Tibial nerve (tissue), 4 donors: ENCODE data around the gene DNAJB9. TPM values are rescaled to one million over a fixed set of nuclear protein-coding genes. Genes with fewer than 3 reads are reported as not detected.
A peak's percentile ranks its signal among the peaks of the same experiment; 100 is the strongest.

ENCODE experiments used
- DNase-seq, 2 donors: peaks; one replicate each; pipeline ENCODE4 v3.0.0-alpha.2; 2019; ENCODE audit warnings: low spot score in 2 of 2
- H3K27ac ChIP-seq, 4 donors: fragments of 200-600 bp; sonication (generic) in 3 of 4; one replicate each; pipeline ENCODE4 v1.5.1; 2017 to 2019; ENCODE audit warnings: mild to moderate bottlenecking in 1 of 4
- H3K27me3 ChIP-seq, 2 donors: fragments of 200-600 bp; sonication (generic) in 1 of 2; one replicate each; pipeline versions ENCODE4 v1.5.1 to v1.6.0; 2017 to 2019
- H3K36me3 ChIP-seq, 3 donors: fragments of 200-600 bp; sonication (generic); one replicate each; pipeline ENCODE4 v1.5.1; 2018 to 2019
- H3K4me1 ChIP-seq, 4 donors: fragments of 200-600 bp; sonication (generic) in 3 of 4; one replicate each; pipeline ENCODE4 v1.5.1; 2017 to 2019
- H3K4me3 ChIP-seq, 4 donors: fragments of 200-600 bp; sonication (generic) in 3 of 4; one replicate each; pipeline ENCODE4 v1.5.1; 2017 to 2019; ENCODE audit warnings: mild to moderate bottlenecking in 1 of 4, moderate library complexity in 1 of 4
- H3K9me3 ChIP-seq, 4 donors: fragments of 200-600 bp; sonication (generic) in 3 of 4; one replicate each; pipeline ENCODE4 v1.5.1; 2017 to 2019
- EP300 ChIP-seq, 2 donors: sonication (generic); formaldehyde crosslinking; IDR thresholded peaks; one replicate each; pipeline ENCODE4 v1.6.1; 2017; ENCODE audit warnings: antibody characterized with exemption in 2 of 2, mild to moderate bottlenecking in 1 of 2
- POLR2A ChIP-seq, 2 donors: fragments of 450-650 bp; IDR thresholded peaks; one replicate each; pipeline ENCODE4 v1.6.1; 2017; ENCODE audit warnings: antibody characterized with exemption in 2 of 2, mild to moderate bottlenecking in 2 of 2, moderate library complexity in 2 of 2
- WGBS, 2 donors: methylation state at CpG; one replicate each; pipeline ENCODE4 v1.1.5; 2018; 5-methylcytosine and 5-hydroxymethylcytosine counted together
- total RNA-seq, 4 donors: library from RNA; depleted of rRNA; stranded (reverse); fragments of >200 nt; gene quantifications; one replicate each; pipeline ENCODE4 v1.1.0, GENCODE V29; 2016
- TF ChIP-seq, protein P1 (sequence below), 5 experiments: fragments of 200-600 bp in 3 of 5; fragments of 450-650 bp in 2 of 5; sonication (generic) in 3 of 5; IDR thresholded peaks; one replicate each; pipeline ENCODE4 v1.5.1; 2016 to 2019; ENCODE audit warnings: antibody characterized with exemption in 5 of 5, mild to moderate bottlenecking in 3 of 5, moderate library complexity in 2 of 5

DNAJB9 gene
- 10 to 100 TPM; 14.7 to 20.4 (median 16.9) TPM for total RNA-seq

DNA sequence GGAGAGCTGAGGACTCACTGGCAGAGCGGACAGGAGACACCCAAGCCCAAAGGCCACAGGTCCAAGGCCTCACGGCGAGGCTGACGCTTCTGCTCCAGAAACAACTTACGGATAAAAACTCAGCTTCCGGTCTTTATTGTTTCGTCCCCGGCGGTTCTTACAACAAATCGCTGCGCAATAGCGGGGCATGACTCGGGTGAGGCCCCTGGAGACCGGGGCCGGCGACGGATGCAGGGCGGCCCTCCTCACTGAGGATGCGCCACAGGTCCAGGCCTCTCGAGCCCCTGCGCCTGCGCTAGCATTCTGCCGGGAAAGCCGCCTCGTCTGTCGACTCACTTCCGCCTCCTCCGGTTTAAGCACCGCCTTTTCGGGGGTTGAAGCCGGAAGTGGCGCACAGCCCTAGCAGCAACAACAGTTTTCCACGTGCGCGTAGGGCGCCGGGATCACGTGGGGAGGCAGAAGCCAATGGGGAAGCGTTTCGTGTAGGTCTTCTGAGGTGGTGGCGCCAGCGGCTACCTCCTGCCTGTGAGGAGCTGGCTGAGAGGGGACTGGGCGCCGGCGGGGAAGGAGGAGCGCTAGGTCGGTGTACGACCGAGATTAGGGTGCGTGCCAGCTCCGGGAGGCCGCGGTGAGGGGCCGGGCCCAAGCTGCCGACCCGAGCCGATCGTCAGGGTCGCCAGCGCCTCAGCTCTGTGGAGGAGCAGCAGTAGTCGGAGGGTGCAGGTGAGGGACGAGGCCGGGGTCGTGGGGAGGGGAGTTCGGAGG is at the start of gene DNAJB9, which contains the start of gene THAP5:
DNAJB9 (plus strand) TSS at position 494 of the 765 bp plus-strand sequence. CDS start 1,853 bp downstream, outside the sequence.
THAP5 (minus strand) TSS at position 326 of the 765 bp plus-strand sequence; CDS start at position 189, 137 bp downstream.
- TF ChIP-seq, protein P1, sequence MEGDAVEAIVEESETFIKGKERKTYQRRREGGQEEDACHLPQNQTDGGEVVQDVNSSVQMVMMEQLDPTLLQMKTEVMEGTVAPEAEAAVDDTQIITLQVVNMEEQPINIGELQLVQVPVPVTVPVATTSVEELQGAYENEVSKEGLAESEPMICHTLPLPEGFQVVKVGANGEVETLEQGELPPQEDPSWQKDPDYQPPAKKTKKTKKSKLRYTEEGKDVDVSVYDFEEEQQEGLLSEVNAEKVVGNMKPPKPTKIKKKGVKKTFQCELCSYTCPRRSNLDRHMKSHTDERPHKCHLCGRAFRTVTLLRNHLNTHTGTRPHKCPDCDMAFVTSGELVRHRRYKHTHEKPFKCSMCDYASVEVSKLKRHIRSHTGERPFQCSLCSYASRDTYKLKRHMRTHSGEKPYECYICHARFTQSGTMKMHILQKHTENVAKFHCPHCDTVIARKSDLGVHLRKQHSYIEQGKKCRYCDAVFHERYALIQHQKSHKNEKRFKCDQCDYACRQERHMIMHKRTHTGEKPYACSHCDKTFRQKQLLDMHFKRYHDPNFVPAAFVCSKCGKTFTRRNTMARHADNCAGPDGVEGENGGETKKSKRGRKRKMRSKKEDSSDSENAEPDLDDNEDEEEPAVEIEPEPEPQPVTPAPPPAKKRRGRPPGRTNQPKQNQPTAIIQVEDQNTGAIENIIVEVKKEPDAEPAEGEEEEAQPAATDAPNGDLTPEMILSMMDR (IDR thresholded peaks at IDR 0.05) = peak in 2 of 5 experiments; percentile 49 to 50
- TF ChIP-seq EP300 (IDR thresholded peaks at IDR 0.05) (peak; percentile 99 to 100), POLR2A (IDR thresholded peaks at IDR 0.05) (peak; percentile 90 to 98)
- no peaks in the 10 kb centered on the region for H3K9me3 ChIP-seq
- peak; percentile 96 for DNase-seq
- H3K27me3 ChIP-seq = no peaks in the 10 kb centered on the region
- H3K36me3 ChIP-seq = peaks cover 0 to 35% (median 0%) of the 10 kb centered on the region in 3 donors
- H3K27ac ChIP-seq = peak within 1 kb of the TSS; percentile 84 to 98 (median 96)
- peaks cover 0 to 45% (median 25%) of the 10 kb centered on the region in 4 donors for H3K4me1 ChIP-seq
- 0% methylated on average over 34 to 36 of the region's 65 CpGs for WGBS, 2 donors
- H3K4me3 ChIP-seq = peak within 1 kb of the TSS; percentile 71 to 95 (median 72)

DNA sequence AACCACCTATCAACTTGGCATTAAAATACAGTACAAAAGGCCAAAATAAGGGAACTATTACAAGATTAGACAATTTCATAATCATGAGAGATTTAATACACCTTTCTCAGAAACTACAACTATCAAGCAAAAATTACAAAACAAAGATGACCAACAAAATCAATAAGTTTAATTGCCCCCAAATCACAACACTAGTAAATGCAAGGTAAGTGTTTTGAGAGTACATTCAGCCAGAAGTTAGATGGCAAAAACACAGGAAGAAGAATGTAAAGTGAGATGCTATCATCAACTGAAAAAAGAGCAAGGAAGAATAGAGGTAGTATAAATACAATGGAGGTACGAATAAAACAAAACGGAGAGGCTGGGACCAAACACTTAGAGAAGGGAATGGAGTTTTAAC is 46.9 kb upstream of the DNAJB9 start:
- no peak for DNase-seq
- peaks cover 0 to 66% (median 28%) of the 10 kb centered on the region in 4 donors for H3K4me1 ChIP-seq

DNA sequence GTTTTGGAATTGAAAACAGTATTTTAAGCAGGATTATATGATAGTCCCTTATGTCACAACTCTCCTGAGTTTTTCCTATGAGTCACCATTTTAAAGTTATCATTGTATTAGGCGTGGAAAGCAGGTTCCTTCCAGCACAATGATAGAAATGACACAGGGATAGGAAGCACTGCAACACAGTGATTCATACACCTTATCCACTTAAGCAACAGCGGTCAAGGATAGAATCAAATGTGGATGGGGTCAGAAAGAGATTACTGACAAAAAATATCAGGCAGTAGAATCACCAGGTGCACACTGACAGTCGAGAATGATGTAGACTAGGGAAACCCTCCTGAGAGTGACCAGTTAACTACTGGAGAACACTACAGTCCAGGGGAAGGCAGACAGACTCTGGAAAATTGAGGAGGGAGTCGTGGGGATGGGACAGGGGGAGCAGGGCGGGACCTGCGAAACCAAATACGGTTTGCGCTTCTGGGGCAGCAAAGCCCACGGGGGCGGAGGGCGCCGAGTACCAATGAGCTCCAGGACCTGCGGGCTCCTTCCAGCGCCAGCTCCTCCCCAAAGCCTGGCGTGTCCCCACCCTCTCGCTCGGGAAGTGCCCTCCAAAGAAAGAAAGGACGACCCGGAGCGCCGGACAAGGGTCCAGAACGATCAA is 44.2 kb upstream of the DNAJB9 start:
- Histone ChIP-seq H3K36me3 (peaks cover 0 to 3% (median 0%) of the 10 kb centered on the region in 3 donors), H3K27me3 (no peaks in the 10 kb centered on the region), H3K4me1 (peaks cover 0 to 52% (median 22%) of the 10 kb centered on the region in 4 donors), H3K9me3 (no peaks in the 10 kb centered on the region), H3K27ac (peak overlapping the region; percentile 93 to 100 (median 98)), H3K4me3 (peak overlapping the region; percentile 51 to 87 (median 76))
- WGBS, 2 donors = 0% methylated on average over 9 to 18 of the region's 22 CpGs
- no peak for TF ChIP-seq EP300 (IDR thresholded peaks at IDR 0.05)
- TF ChIP-seq, protein P1 (IDR thresholded peaks at IDR 0.05) = peak in 2 of 5 experiments; percentile 42 to 49
- DNase-seq = no peak

More for the DNA sequence above, 46.9 kb upstream of the DNAJB9 start:
- no peaks in the 10 kb centered on the region for H3K27me3 ChIP-seq
- 77 to 85% methylated on average over 2 of the region's 2 CpGs for WGBS, 2 donors
- TF ChIP-seq POLR2A (IDR thresholded peaks at IDR 0.05) (no peak), EP300 (IDR thresholded peaks at IDR 0.05) (no peak)
- TF ChIP-seq, protein P1 (IDR thresholded peaks at IDR 0.05) = no peak
- no peak overlapping the region for H3K4me3 ChIP-seq
- peak overlapping the region in 1 of 4 donors; percentile 24 for H3K27ac ChIP-seq
- peaks cover 0 to 2% (median 0%) of the 10 kb centered on the region in 4 donors for H3K9me3 ChIP-seq
- H3K36me3 ChIP-seq = peaks cover 0 to 10% (median 3%) of the 10 kb centered on the region in 3 donors

DNA sequence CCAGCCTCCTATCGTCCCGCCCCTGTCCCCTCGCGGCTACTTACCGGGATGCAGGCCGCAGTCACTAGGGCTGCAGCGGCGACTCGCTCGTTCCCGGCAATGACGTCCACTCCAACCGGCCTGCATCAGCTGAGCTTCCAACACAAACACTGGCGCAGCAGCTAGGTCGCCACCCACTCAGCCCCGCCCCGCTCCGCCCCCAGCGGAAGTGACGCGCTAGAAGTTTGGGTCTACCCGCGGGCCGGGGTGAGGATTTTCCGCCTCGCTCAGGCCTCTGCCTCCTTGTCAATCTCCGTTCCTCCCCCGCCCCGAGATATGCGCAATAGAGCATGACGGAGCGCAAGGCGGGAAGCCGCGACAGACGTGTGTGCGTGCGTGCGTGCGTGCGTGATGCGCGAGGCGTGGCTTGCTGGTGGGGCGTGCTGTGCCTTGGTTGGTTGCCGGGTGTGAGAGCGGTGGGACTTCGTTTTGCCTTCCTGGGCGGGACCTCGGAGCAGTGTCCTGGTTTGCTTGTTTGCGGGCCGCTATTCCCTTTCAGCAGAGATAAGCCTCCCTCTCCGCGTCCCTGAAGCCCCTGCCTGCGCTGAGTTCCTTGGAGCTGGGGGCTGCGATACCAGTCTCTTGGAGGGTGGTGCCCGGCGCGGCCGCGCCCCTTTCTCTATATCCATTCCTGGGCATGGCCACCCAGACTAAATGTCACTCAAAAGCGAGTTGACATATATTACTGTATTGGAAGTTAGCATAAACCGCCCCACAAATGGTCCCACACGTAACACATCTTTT is 43.5 kb upstream of the DNAJB9 start, which contains the start of gene PNPLA8:
PNPLA8 (minus strand) TSS at position 151 of the 783 bp plus-strand sequence. CDS start 10,644 bp downstream, outside the sequence.
- Histone ChIP-seq H3K4me3 (peak within 1 kb of the TSS; percentile 51 to 87 (median 76)), H3K27ac (peak within 1 kb of the TSS; percentile 93 to 100 (median 98)), H3K4me1 (peaks cover 0 to 45% (median 21%) of the 10 kb centered on the region in 4 donors), H3K36me3 (peaks cover 0 to 3% (median 0%) of the 10 kb centered on the region in 3 donors), H3K9me3 (no peaks in the 10 kb centered on the region), H3K27me3 (no peaks in the 10 kb centered on the region)
- 1% methylated on average over 33 to 61 of the region's 64 CpGs for WGBS, 2 donors
- peak; percentile 91 to 96 for TF ChIP-seq POLR2A (IDR thresholded peaks at IDR 0.05)
- TF ChIP-seq EP300 (IDR thresholded peaks at IDR 0.05) = peak; percentile 99
- TF ChIP-seq, protein P1 (IDR thresholded peaks at IDR 0.05) = peak in 2 of 5 experiments; percentile 7 to 11
- peak; percentile 99 to 100 for DNase-seq
